Neural progenitor cell (in vitro differentiated cells): ENCODE results near the gene NOVA2.
"Not testable (repeated sequence)": the region's sequence is repeated elsewhere in the genome, so short reads cannot be mapped to it uniquely, and the experiment has no call there.

Experiments used
- EZH2 ChIP-seq: fragments of 200-600 bp; sonication (generic); IDR thresholded peaks from 2 replicates; pipeline ENCODE4 v1.6.1; 2017; ENCODE audit warnings: antibody characterized with exemption, mild to moderate bottlenecking, moderate library complexity
- EZH2phosphoT487 ChIP-seq: fragments of 200-600 bp; sonication (generic); IDR thresholded peaks from 2 replicates; pipeline ENCODE4 v1.6.1; 2017; ENCODE audit warnings: antibody characterized with exemption
- TF ChIP-seq, protein P1 (sequence below): fragments of 200-600 bp; sonication (generic); IDR thresholded peaks from 2 replicates; pipeline ENCODE4 v1.5.1; 2017; ENCODE audit warnings: antibody characterized with exemption, mild to moderate bottlenecking

DNA sequence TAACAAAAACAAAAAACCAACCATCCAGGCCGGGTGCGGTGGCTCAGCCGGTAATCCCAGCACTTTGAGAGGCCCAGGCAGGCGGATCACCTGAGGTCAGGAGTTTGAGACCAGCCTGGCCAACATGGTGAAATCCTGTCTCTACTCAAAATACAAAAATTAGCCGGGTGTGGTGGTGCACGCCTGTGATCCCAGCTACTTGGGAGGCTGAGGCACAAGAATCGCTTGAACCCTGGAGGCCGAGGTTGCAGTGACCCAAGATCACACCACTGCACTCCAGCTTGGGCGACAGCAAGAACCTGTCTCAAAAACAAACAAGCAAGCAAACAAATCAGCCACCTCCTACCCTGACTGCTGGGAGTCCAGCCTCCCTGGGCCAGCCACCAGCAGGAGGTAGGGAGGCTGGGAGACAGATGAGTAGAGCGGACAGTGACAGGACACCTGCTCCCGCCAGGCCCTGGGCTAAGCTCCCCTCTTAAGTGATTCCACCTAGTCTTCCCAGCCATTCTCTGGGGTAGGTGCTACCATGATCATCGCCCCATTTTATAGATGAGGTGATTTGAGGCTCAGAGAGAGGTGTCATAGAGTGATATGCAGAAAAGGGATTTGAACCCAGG is 77.6 kb downstream of the NOVA2 start:
- TF ChIP-seq, protein P1, sequence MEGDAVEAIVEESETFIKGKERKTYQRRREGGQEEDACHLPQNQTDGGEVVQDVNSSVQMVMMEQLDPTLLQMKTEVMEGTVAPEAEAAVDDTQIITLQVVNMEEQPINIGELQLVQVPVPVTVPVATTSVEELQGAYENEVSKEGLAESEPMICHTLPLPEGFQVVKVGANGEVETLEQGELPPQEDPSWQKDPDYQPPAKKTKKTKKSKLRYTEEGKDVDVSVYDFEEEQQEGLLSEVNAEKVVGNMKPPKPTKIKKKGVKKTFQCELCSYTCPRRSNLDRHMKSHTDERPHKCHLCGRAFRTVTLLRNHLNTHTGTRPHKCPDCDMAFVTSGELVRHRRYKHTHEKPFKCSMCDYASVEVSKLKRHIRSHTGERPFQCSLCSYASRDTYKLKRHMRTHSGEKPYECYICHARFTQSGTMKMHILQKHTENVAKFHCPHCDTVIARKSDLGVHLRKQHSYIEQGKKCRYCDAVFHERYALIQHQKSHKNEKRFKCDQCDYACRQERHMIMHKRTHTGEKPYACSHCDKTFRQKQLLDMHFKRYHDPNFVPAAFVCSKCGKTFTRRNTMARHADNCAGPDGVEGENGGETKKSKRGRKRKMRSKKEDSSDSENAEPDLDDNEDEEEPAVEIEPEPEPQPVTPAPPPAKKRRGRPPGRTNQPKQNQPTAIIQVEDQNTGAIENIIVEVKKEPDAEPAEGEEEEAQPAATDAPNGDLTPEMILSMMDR, result not testable (repeated sequence)
- TF ChIP-seq EZH2, EZH2phosphoT487: not testable (repeated sequence)
